NCI-H524 treated with DMSO at 0.1 percent for 48 hours (cell line): ENCODE results near the gene SNUPN.
"Not testable (repeated sequence)": the region's sequence is repeated elsewhere in the genome, so short reads cannot be mapped to it uniquely, and the experiment has no call there.

Experiments used
- DNase-seq: peaks from one replicate; lab custom pipeline; 2025; lab: John Stamatoyannopoulos, UW

SNUPN gene

GRCh38 chr15:75637245-75638009 is 11.9 kb upstream of the SNUPN start:
- DNase-seq: no peak

GRCh38 chr15:75636026-75636425 is 10.5 kb upstream of the SNUPN start:
- DNase-seq: no peak

- not testable (repeated sequence) for DNase-seq
Measured at GRCh38 chr15:75633922-75634321, 8.4 kb upstream of the SNUPN start.

DNA sequence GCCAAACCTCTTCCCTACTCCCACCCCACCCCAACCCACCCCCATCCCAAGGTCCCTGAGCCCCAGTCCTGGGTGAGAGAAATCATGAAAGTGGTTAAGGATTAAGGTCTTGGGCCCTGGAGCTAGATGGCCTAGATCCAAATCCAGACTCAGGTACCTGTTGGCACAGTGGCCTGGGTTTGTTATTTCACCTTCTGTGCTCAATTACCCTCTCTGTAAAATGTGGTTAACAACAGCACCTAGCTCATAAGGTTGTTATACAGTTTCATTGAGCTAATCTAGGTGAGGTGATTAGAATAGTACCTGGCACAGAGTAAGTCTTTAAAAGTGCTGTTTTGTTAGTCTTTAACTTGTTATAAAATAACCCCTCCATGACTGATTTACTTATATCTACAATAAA is 6.4 kb upstream of the SNUPN start:
- no peak for DNase-seq

DNA sequence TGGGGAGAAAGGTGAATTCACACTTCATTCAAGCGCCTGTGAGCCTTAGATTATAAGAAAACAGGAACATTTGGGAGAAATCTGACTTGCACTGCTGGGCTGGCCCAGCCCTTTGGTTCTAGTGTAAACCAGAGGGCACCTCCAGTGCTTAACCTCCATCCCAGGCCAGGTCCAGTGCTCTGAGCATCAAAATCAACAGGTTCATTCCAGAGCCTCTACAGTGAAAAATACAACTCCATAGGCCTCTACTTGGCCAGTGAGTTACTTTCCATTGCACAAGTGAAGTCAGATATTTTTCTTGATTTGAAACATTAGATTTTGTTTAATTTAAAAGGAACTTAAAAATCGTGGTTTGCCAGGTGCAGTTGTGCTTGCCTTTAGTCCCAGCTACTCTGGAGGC is 3.0 kb downstream of the SNUPN start:
- no peak for DNase-seq

GRCh38 chr15:75620841-75621391 is 4.6 kb downstream of the SNUPN start:
- DNase-seq: no peak

DNA sequence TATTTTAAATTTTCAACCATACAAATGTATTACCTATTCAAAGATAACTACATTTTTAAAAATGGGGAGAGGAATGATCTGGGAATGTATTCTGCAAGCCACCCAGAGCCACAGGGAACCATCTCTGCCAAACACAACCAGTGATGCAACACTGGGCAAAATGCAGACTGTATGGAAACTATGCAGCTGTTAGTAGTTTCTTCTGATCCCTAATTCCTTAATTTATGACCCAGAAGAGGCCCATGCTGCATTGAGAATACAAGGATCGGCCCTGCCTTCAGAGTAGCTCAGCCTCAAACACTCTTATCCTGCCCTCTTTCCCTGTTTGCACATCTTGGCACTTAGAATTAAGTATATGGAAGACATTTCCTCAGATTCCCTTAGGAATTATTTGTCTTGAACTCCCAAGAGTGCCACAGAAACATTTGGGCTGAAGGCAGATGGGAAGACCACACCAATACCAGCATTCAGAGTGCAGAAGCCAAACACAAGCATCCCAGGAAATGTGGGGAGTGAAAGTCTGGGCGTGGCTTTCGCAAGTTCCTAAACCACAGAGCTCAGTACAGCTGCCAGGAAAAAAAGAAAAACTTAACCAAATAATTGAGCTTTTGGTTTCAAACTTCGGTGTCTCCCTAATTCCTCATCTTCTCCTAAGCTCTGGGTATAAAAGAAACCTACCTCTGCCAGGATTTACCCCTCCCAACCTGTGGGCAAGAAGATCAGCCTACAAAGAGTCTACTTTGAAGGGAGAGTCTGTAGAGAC is 5.3 kb downstream of the SNUPN start:
- no peak for DNase-seq

DNA sequence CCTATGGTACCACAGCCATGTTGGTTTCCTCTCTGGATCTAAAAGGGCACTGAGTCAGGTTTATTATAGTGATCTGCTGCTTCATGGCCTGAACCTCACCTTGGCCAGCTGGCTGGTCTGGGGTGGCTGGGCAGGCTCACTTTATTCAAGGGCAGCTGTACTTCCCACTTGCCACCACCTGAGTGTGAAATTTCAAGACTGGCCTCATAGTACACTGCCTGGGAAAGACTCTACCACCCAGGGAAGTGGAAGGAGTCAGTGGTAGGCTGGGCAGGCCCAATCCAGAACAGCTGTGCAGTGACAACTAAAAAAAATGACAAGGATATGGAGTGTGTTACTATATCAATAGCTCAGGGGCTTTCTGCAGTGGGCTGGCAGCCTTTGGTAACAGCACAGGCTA is 8.8 kb downstream of the SNUPN start:
- DNase-seq: no peak

- no peak for DNase-seq
Measured at GRCh38 chr15:75606711-75607699, 18.5 kb downstream of the SNUPN start.

GRCh38 chr15:75606026-75606425 is 19.5 kb downstream of the SNUPN start:
- no peak for DNase-seq

- DNase-seq: no peak
Measured at GRCh38 chr15:75599401-75599800, 26.1 kb downstream of the SNUPN start.

- DNase-seq: no peak
Measured at GRCh38 chr15:75598361-75598760, 27.2 kb downstream of the SNUPN start.

GRCh38 chr15:75597667-75598341 is 27.7 kb downstream of the SNUPN start:
- no peak for DNase-seq

- DNase-seq: no peak
Measured at GRCh38 chr15:75596703-75597345, 28.7 kb downstream of the SNUPN start.

GRCh38 chr15:75594276-75594675 is 31.2 kb downstream of the SNUPN start:
- DNase-seq: no peak

DNA sequence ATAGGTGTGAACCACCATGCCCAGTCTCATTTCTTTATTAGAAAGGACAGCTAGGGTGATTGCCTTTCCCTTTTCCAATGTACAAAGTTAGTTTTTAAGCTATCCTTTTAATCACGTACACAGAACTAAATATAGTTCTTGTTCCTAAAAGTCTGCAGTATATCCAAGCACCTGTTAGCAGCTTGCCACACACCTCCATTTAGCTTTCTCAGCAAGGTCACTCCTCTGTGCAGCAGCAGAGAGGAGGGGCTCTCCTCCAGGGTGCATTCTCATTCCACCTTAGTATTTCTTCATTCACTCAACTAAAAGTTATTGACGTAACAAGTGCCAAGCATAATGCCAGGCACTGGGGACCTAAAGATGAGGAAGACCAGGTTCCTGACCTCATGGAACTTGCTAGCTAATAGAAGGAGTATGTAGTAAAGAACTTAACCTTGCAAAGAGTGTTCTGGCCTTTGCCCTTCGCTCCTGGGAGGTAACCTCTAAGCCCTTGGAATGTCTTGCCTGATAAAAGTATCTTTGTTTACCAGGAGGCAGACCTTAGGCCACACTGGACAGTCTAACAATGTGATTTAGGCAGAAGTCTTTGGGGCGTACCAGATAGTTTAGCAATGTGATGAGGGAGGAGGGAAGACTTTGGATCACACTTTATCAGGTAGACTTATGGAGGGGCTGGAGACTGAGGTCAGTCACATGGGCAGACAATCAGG is 33.7 kb downstream of the SNUPN start:
- DNase-seq: no peak

GRCh38 chr15:75590239-75590638 is 35.3 kb downstream of the SNUPN start:
- no peak for DNase-seq

DNA sequence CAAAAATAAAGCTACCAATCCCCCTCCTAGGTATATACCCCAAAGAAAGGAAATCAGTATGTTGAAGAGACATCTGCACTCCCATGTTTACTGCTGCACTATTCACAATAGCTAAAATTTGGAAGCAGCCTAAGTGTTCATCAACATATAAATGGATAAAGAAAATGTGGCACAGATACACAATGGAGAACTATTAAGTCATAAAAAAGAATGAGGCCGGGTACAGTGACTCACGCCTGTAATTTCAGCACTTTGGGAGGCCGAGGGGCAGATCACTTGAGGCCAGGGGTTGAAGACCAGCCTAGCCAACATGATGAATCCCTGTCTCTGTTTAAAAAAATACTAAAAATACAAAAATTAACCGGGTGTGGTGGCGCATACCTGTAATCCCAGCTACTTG is 36.5 kb downstream of the SNUPN start:
- DNase-seq: no peak

DNA sequence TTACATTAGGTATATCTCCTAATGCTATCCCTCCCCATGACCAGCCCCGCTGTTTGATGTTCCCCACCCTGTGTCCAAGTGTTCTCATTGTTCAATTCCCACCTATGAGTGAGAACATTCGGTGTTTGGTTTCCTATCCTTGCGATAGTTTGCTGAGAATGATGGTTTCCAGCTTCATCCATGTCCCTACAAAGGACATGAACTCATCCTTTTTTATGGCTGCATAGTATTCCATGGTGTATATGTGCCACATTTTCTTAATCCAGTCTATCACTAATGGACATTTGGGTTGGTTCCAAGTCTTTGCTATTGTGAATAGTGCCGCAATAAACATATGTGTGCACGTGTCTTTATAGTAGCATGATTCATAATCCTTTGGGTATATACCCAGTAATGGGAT is 39.1 kb downstream of the SNUPN start:
- not testable (repeated sequence) for DNase-seq

- DNase-seq: no peak
Measured at GRCh38 chr15:75584121-75584520, 41.4 kb downstream of the SNUPN start.
